Stomach smooth muscle (tissue), 2 donors: ENCODE measurements around the gene SMIM24.
"Not testable (repeated sequence)": the region's sequence is repeated elsewhere in the genome, so short reads cannot be mapped to it uniquely, and the experiment has no call there.

Experiments used
- H3K27ac ChIP-seq: one replicate; pipeline ENCODE4 v1.7.0; 2013; ENCODE audit warnings: mild to moderate bottlenecking, low read length, inconsistent platforms
- H3K27me3 ChIP-seq, 2 donors: one replicate each; pipeline ENCODE4 v1.7.0; 2013; ENCODE audit warnings: low read length in 2 of 2; ENCODE audit not compliant: insufficient read depth in 2 of 2, control insufficient read depth in 1 of 2
- H3K36me3 ChIP-seq, 2 donors: one replicate each; pipeline ENCODE4 v1.7.0; 2013; ENCODE audit warnings: low read length in 2 of 2; ENCODE audit not compliant: control insufficient read depth in 2 of 2, insufficient read depth in 2 of 2
- H3K4me1 ChIP-seq: one replicate; pipeline ENCODE4 v1.7.0; 2013; ENCODE audit warnings: low read length; ENCODE audit not compliant: control insufficient read depth, insufficient read depth
- H3K4me3 ChIP-seq, 2 donors: one replicate each; pipeline ENCODE4 v1.7.0; 2013; ENCODE audit warnings: low read length in 2 of 2
- H3K9ac ChIP-seq, 2 donors: one replicate each; pipeline ENCODE4 v1.7.0; 2013; ENCODE audit warnings: low read length in 2 of 2, mild to moderate bottlenecking in 1 of 2
- H3K9me3 ChIP-seq, 2 donors: one replicate each; pipeline ENCODE4 v1.7.0; 2013; ENCODE audit warnings: low read length in 2 of 2; ENCODE audit not compliant: control insufficient read depth in 2 of 2
- donor health status: healthy.
- donor health status: Pancreatic carcinoma.

Gene SMIM24

GRCh38 chr19:3440082-3440481 lies 40.2 kb downstream of the SMIM24 start:
- no peaks in the 10 kb centered on the region for H3K27me3 ChIP-seq
- peaks cover 33% of the 10 kb centered on the region for H3K4me1 ChIP-seq
- H3K27ac ChIP-seq: no peak overlapping the region
- peaks cover 10 to 14% of the 10 kb centered on the region in 2 donors for H3K36me3 ChIP-seq
- H3K9ac ChIP-seq: no peak overlapping the region
- H3K4me3 ChIP-seq: no peak overlapping the region
- no peaks in the 10 kb centered on the region for H3K9me3 ChIP-seq

- H3K36me3 ChIP-seq: peaks cover 18 to 21% of the 10 kb centered on the region in 2 donors
- H3K9ac ChIP-seq: peak overlapping the region; percentile 71 to 76
- peak overlapping the region; percentile 66 to 72 for H3K4me3 ChIP-seq
- H3K27ac ChIP-seq: peak overlapping the region; percentile 88
- H3K27me3 ChIP-seq: no peaks in the 10 kb centered on the region
- H3K4me1 ChIP-seq: peaks cover 38% of the 10 kb centered on the region
- H3K9me3 ChIP-seq: no peaks in the 10 kb centered on the region
Measured at GRCh38 chr19:3434630-3435553, 45.4 kb downstream of the SMIM24 start.

- H3K4me1 ChIP-seq: peaks cover 45% of the 10 kb centered on the region
- H3K36me3 ChIP-seq: peaks cover 18 to 21% of the 10 kb centered on the region in 2 donors
- H3K4me3 ChIP-seq: no peak overlapping the region
- peak overlapping the region; percentile 88 for H3K27ac ChIP-seq
- H3K27me3 ChIP-seq: no peaks in the 10 kb centered on the region
- no peaks in the 10 kb centered on the region for H3K9me3 ChIP-seq
- peak overlapping the region; percentile 71 to 76 for H3K9ac ChIP-seq
Measured at GRCh38 chr19:3433805-3434540, 46.4 kb downstream of the SMIM24 start.

GRCh38 chr19:3433313-3433712 lies 47.0 kb downstream of the SMIM24 start:
- Histone ChIP-seq H3K4me1 (peaks cover 51% of the 10 kb centered on the region), H3K4me3 (no peak overlapping the region), H3K36me3 (peaks cover 18% of the 10 kb centered on the region in 2 donors), H3K27ac (peak overlapping the region; percentile 88), H3K9me3 (no peaks in the 10 kb centered on the region), H3K9ac (no peak overlapping the region), H3K27me3 (no peaks in the 10 kb centered on the region)

GRCh38 chr19:3431760-3432397 lies 48.4 kb downstream of the SMIM24 start:
- no peak overlapping the region for H3K4me3 ChIP-seq
- peaks cover 51% of the 10 kb centered on the region for H3K4me1 ChIP-seq
- H3K27ac ChIP-seq: peak overlapping the region; percentile 67
- H3K27me3 ChIP-seq: no peaks in the 10 kb centered on the region
- peaks cover 17 to 19% of the 10 kb centered on the region in 2 donors for H3K36me3 ChIP-seq
- no peaks in the 10 kb centered on the region for H3K9me3 ChIP-seq
- H3K9ac ChIP-seq: no peak overlapping the region

GRCh38 chr19:3430366-3430680 lies 50.0 kb downstream of the SMIM24 start:
- Histone ChIP-seq H3K27ac (peak overlapping the region; percentile 78), H3K36me3 (peaks cover 21 to 22% of the 10 kb centered on the region in 2 donors), H3K9ac (peak overlapping the region in 1 of 2 donors; percentile 51), H3K4me1 (peaks cover 45% of the 10 kb centered on the region)
- H3K9me3 ChIP-seq, H3K4me3 ChIP-seq, H3K27me3 ChIP-seq: not testable (repeated sequence)

- Histone ChIP-seq H3K27ac (no peak overlapping the region), H3K9ac (no peak overlapping the region), H3K9me3 (no peaks in the 10 kb centered on the region), H3K27me3 (no peaks in the 10 kb centered on the region), H3K4me1 (peaks cover 28% of the 10 kb centered on the region), H3K36me3 (peaks cover 6 to 9% of the 10 kb centered on the region in 2 donors), H3K4me3 (no peak overlapping the region)
Measured at GRCh38 chr19:3426433-3426832, 53.9 kb downstream of the SMIM24 start.
